HEK293 (cell line): ENCODE data around the gene KRT20.

Experiments
- CTCF ChIA-PET: fragments of 350-600 bp; formaldehyde crosslinking; extraction: SDS; loops from one replicate; lab custom pipeline; 2021; ENCODE audit warnings: antibody characterized with exemption; lab: Yijun Ruan, JAX
- POLR2A ChIA-PET: fragments of 300-600 bp; formaldehyde crosslinking; extraction: SDS; loops from one replicate; lab custom pipeline; 2020; ENCODE audit warnings: antibody characterized with exemption, inconsistent platforms; lab: Yijun Ruan, JAX
- H3K27ac ChIP-seq: fragments of 200-500 bp; sonication (Bioruptor generic); 2 replicates; pipeline ENCODE4 v1.5.1; 2014; ENCODE audit warnings: low read depth, low read length, control low read depth, inconsistent platforms; ENCODE audit errors: extremely low read depth
- H3K36me3 ChIP-seq, 2 experiments: fragments of 200-500 bp in 1 of 2; sonication (Bioruptor generic) in 1 of 2; 1 replicate in 1 of 2; 2 replicates in 1 of 2; pipeline ENCODE4 v1.5.1; 2014 to 2017; ENCODE audit warnings: inconsistent platforms in 2 of 2, low read length in 2 of 2; ENCODE audit not compliant: control insufficient read depth in 2 of 2, insufficient read depth in 1 of 2
- H3K4me1 ChIP-seq: fragments of 200-500 bp; sonication (Bioruptor generic); 2 replicates; pipeline ENCODE4 v1.5.1; 2014; ENCODE audit warnings: mild to moderate bottlenecking, low read length, inconsistent platforms; ENCODE audit not compliant: control insufficient read depth, insufficient read depth
- H3K4me3 ChIP-seq: 2 replicates; pipeline ENCODE4 v1.5.1; 2011; ENCODE audit warnings: low read depth, mild to moderate bottlenecking, control low read depth, low read length, moderate library complexity
- H3K9me3 ChIP-seq: fragments of 200-500 bp; sonication (Bioruptor generic); 2 replicates; pipeline ENCODE4 v1.5.1; 2014; ENCODE audit warnings: low read depth, low read length, inconsistent platforms; ENCODE audit not compliant: control insufficient read depth, insufficient read depth
- ELK4 ChIP-seq: IDR thresholded peaks from 2 replicates; pipeline ENCODE4 v1.6.1; 2011; ENCODE audit warnings: mild to moderate bottlenecking, low read depth, low read length, borderline replicate concordance
- KLF9 ChIP-seq: fragments of 450-650 bp; formaldehyde crosslinking; IDR thresholded peaks from 2 replicates; pipeline ENCODE4 v1.5.1; 2016; ENCODE audit warnings: missing biosample characterization, missing genetic modification characterization, low read depth
- MEIS1 ChIP-seq: sonication (generic); formaldehyde crosslinking; IDR thresholded peaks from 2 replicates; pipeline ENCODE4 v1.8.1; 2022; ENCODE audit warnings: missing genetic modification reagents, mild to moderate bottlenecking, borderline replicate concordance
- PRDM10 ChIP-seq: fragments of 450-650 bp; formaldehyde crosslinking; IDR thresholded peaks from 2 replicates; pipeline ENCODE4 v1.5.1; 2016; ENCODE audit warnings: missing biosample characterization, missing genetic modification characterization
- PRDM2 ChIP-seq: fragments of 450-650 bp; formaldehyde crosslinking; IDR thresholded peaks from 2 replicates; pipeline ENCODE4 v1.5.1; 2016; ENCODE audit warnings: missing biosample characterization, missing genetic modification characterization, borderline replicate concordance
- SCRT2 ChIP-seq: fragments of 450-650 bp; formaldehyde crosslinking; IDR thresholded peaks from 2 replicates; pipeline ENCODE4 v1.5.1; 2016; ENCODE audit warnings: missing biosample characterization, missing genetic modification characterization
- SP7 ChIP-seq: fragments of 450-650 bp; formaldehyde crosslinking; IDR thresholded peaks from 2 replicates; pipeline ENCODE4 v1.5.1; 2016; ENCODE audit warnings: missing biosample characterization, missing genetic modification characterization
- ZBTB20 ChIP-seq: fragments of 450-650 bp; formaldehyde crosslinking; IDR thresholded peaks from 2 replicates; pipeline ENCODE4 v1.5.1; 2016; ENCODE audit warnings: missing biosample characterization, missing genetic modification characterization
- ZFHX2 ChIP-seq: fragments of 450-650 bp; formaldehyde crosslinking; conservative IDR thresholded peaks from 2 replicates; pipeline ENCODE4 v1.5.1; 2016; ENCODE audit warnings: missing biosample characterization, missing genetic modification characterization
- ZNF169 ChIP-seq: fragments of 450-650 bp; formaldehyde crosslinking; IDR thresholded peaks from 2 replicates; pipeline ENCODE4 v1.5.1; 2016; ENCODE audit warnings: missing biosample characterization, missing genetic modification characterization
- ZNF18 ChIP-seq: fragments of 450-650 bp; formaldehyde crosslinking; IDR thresholded peaks from 2 replicates; pipeline ENCODE4 v1.5.1; 2016; ENCODE audit warnings: missing biosample characterization, missing genetic modification characterization
- ZNF335 ChIP-seq: fragments of 450-650 bp; formaldehyde crosslinking; conservative IDR thresholded peaks from 2 replicates; pipeline ENCODE4 v1.5.1; 2016; ENCODE audit warnings: missing biosample characterization, missing genetic modification characterization
- ZNF394 ChIP-seq: fragments of 450-650 bp; formaldehyde crosslinking; IDR thresholded peaks from 2 replicates; pipeline ENCODE4 v1.5.1; 2016; ENCODE audit warnings: missing biosample characterization, missing genetic modification characterization, mild to moderate bottlenecking, moderate library complexity, borderline replicate concordance
- ZNF449 ChIP-seq: fragments of 450-650 bp; formaldehyde crosslinking; IDR thresholded peaks from 2 replicates; pipeline ENCODE4 v1.5.1; 2017; ENCODE audit warnings: missing biosample characterization, mild to moderate bottlenecking, missing genetic modification characterization, moderate library complexity
- ZNF501 ChIP-seq: fragments of 450-650 bp; formaldehyde crosslinking; IDR thresholded peaks from 2 replicates; pipeline ENCODE4 v1.5.1; 2016; ENCODE audit warnings: missing biosample characterization, missing genetic modification characterization
- ZNF585B ChIP-seq: fragments of 450-650 bp; formaldehyde crosslinking; IDR thresholded peaks from 2 replicates; pipeline ENCODE4 v1.5.1; 2016; ENCODE audit warnings: missing biosample characterization, missing genetic modification characterization
- ZNF692 ChIP-seq: fragments of 450-650 bp; formaldehyde crosslinking; IDR thresholded peaks from 2 replicates; pipeline ENCODE4 v1.5.1; 2016; ENCODE audit warnings: missing biosample characterization, missing genetic modification characterization

The KRT20 gene

GRCh38 chr17:40888196-40888720 is 3.2 kb upstream of the KRT20 start:
- Histone ChIP-seq H3K4me1 (no peaks in the 10 kb centered on the region), H3K4me3 (no peak overlapping the region), H3K9me3 (no peaks in the 10 kb centered on the region), H3K36me3 (no peaks in the 10 kb centered on the region), H3K27ac (no peak overlapping the region)
- TF ChIP-seq PRDM2 (tag by site-specific recombination) (no peak), SCRT2 (no peak), ZNF335 (tag by site-specific recombination) (no peak), MEIS1 (CRISPR knock-in tag) (no peak), ZNF169 (no peak), ZFHX2 (tag by site-specific recombination) (no peak), ZNF501 (tag by site-specific recombination) (no peak)
- ChIA-PET CTCF (interaction anchor here (0.5 to 1.2 kb wide), 4 partner anchors 14 to 1334 kb away, joined by 3 to 8 read pairs (median 4); no protein-coding TSS in a partner anchor), POLR2A (no interaction called here)

GRCh38 chr17:40886090-40886489 is 1.0 kb upstream of the KRT20 start:
- ChIA-PET POLR2A (no interaction called here), CTCF (interaction anchor here (0.7 to 2.2 kb wide), 4 partner anchors 13 to 762 kb away, joined by 3 to 5 read pairs (median 4); no protein-coding TSS in a partner anchor)
- Histone ChIP-seq H3K36me3 (no peaks in the 10 kb centered on the region), H3K9me3 (no peaks in the 10 kb centered on the region), H3K4me1 (no peaks in the 10 kb centered on the region), H3K27ac (no peak overlapping the region), H3K4me3 (no peak overlapping the region)
- 0 out of 2 replicates have a peak, but pooled peaks have one; percentile 31 for TF ChIP-seq ZNF394
- TF ChIP-seq ZBTB20 (tag by site-specific recombination): peak; percentile 87
- TF ChIP-seq ELK4: no peak
- TF ChIP-seq SP7 (tag by site-specific recombination): no peak
- TF ChIP-seq ZNF585B (tag by site-specific recombination): no peak
- TF ChIP-seq KLF9 (tag by site-specific recombination): no peak
- TF ChIP-seq ZNF449 (tag by site-specific recombination): peak; percentile 54; the same call in 1 of the 2 replicates
- TF ChIP-seq ZNF18 (tag by site-specific recombination): 0 out of 2 replicates have a peak, but pooled peaks have one; percentile 39
- TF ChIP-seq PRDM10 (tag by site-specific recombination): peak; percentile 41
- TF ChIP-seq ZNF692 (tag by site-specific recombination): peak; percentile 29; the same call in 1 of the 2 replicates
